Measurements from ENCODE around the gene CLEC1A.
"Not testable (repeated sequence)": the region's sequence is repeated elsewhere in the genome, so short reads cannot be mapped to it uniquely, and the experiment has no call there.

The CLEC1A gene

GRCh38 chr12:10033783-10034545, 64.8 kb downstream of the CLEC1A start:
- no peak for DNase-seq

- DNase-seq, result no peak
Measured at GRCh38 chr12:10031771-10032175, 67.0 kb downstream of the CLEC1A start.

GRCh38 chr12:10031321-10031720, 67.5 kb downstream of the CLEC1A start:
- no peak for DNase-seq

- no peak for DNase-seq
Measured at GRCh38 chr12:10030446-10030845, 68.3 kb downstream of the CLEC1A start, which contains the start of gene CLEC9A. TSS of gene CLEC9A (plus strand) at chr12:10030682. CDS start at chr12:10052688, 22,006 bp downstream.

GRCh38 chr12:10027721-10028120, 71.1 kb downstream of the CLEC1A start:
- DNase-seq, result no peak

GRCh38 chr12:10027311-10027710, 71.5 kb downstream of the CLEC1A start:
- DNase-seq, result no peak

- not testable (repeated sequence) for DNase-seq
Measured at GRCh38 chr12:10026666-10027065, 72.1 kb downstream of the CLEC1A start.

- no peak for DNase-seq
Measured at GRCh38 chr12:10025236-10025635, 73.5 kb downstream of the CLEC1A start.

- DNase-seq, result no peak
Measured at GRCh38 chr12:10021342-10021741, 77.4 kb downstream of the CLEC1A start.

Data from kidney glomerular epithelial cell (primary cell).